Measurements from ENCODE around the gene LRRC74A. TPM values are rescaled to one million over a fixed set of nuclear protein-coding genes. Genes with fewer than 3 reads are reported as not detected.

The LRRC74A gene
- polyA plus RNA-seq, 1 of the 3 experiments (the other 2 are of a cell fraction): not detected

GRCh38 chr14:76861574-76862255 lies 35.5 kb downstream of the LRRC74A start:
- Histone ChIP-seq H3K9ac (no peak overlapping the region), H3F3A (replicated peaks; ENCODE audit: insufficient read depth) (no peaks in the 10 kb centered on the region), H4K20me1 (ENCODE audit: insufficient read depth) (no peaks in the 10 kb centered on the region), H3K27ac (ENCODE audit: low read depth in 2 of 2, low read length in 1 of 2) (no peak overlapping the region), H3K4me3 (ENCODE audit: low read depth in 2 of 2, low read length in 1 of 2) (no peak overlapping the region), H2AFZ (ENCODE audit: low read depth) (no peak overlapping the region), H3K36me3 (replicated peaks in 1 of 2; ENCODE audit: control insufficient read depth in 1 of 2, insufficient read depth in 2 of 2, low read length in 1 of 2) (no peaks in the 10 kb centered on the region), H3K4me2 (no peak overlapping the region), H3K9me2 (no peaks in the 10 kb centered on the region), H3K9me3 (no peaks in the 10 kb centered on the region), H3K79me2 (ENCODE audit: insufficient read depth) (no peaks in the 10 kb centered on the region), H3K4me1 (ENCODE audit: control insufficient read depth in 1 of 2, insufficient read depth in 2 of 2, low read depth in 1 of 2, low read length in 1 of 2) (no peaks in the 10 kb centered on the region; a peak in 1 of 4 replicates), H3K27me3 (ENCODE audit: insufficient read depth) (peaks cover 13% of the 10 kb centered on the region)
- POLR2A ChIA-PET: no interaction called here
- WGBS (ENCODE audit: low lambda C conversion rate): 38% methylated on average over 8 of the region's 10 CpGs
- TF ChIP-seq SMC3 (IDR thresholded peaks at IDR 0.05; ENCODE audit: low read depth, low read length): no peak
- no peak for TF ChIP-seq SIN3A (IDR thresholded peaks at IDR 0.05; ENCODE audit: borderline replicate concordance, low read depth, low read length)
- no peak for TF ChIP-seq TCF12 (IDR thresholded peaks at IDR 0.05)
- TF ChIP-seq USF2 (IDR thresholded peaks at IDR 0.05; ENCODE audit: borderline replicate concordance, low read depth, low read length): no peak
- no peak for TF ChIP-seq JUND (IDR thresholded peaks at IDR 0.05)
- TF ChIP-seq RFX5 (IDR thresholded peaks at IDR 0.05; ENCODE audit: low read length): no peak
- no peak for TF ChIP-seq TAF1 (IDR thresholded peaks at IDR 0.05; ENCODE audit: borderline replicate concordance, low read depth, low read length)
- TF ChIP-seq EP300 (IDR thresholded peaks at IDR 0.05; ENCODE audit: borderline replicate concordance in 1 of 2, low read depth in 1 of 2, low read length in 1 of 2): no peak
- TF ChIP-seq RCOR1 (IDR thresholded peaks at IDR 0.05; ENCODE audit: low read length): no peak
- no peak for TF ChIP-seq CHD2 (IDR thresholded peaks at IDR 0.05; ENCODE audit: low read length, partially characterized antibody)
- no peak for TF ChIP-seq FOXJ3 (CRISPR knock-in tag; IDR thresholded peaks at IDR 0.05)
- no peak for TF ChIP-seq ZBTB33 (IDR thresholded peaks at IDR 0.05; ENCODE audit: borderline replicate concordance, low read depth)
- DNase-seq: no peak
- CTCF ChIA-PET: interaction anchor here (1.2 to 9.6 kb wide), 7 partner anchors 7 to 209 kb away, joined by 3 to 72 read pairs (median 5); no protein-coding TSS in a partner anchor

GRCh38 chr14:76862546-76863282 lies 36.5 kb downstream of the LRRC74A start:
- Histone ChIP-seq H3K36me3 (replicated peaks in 1 of 2; ENCODE audit: control insufficient read depth in 1 of 2, insufficient read depth in 2 of 2, low read length in 1 of 2) (no peaks in the 10 kb centered on the region), H3K9me3 (no peaks in the 10 kb centered on the region), H2AFZ (ENCODE audit: low read depth) (no peak overlapping the region), H3F3A (replicated peaks; ENCODE audit: insufficient read depth) (no peaks in the 10 kb centered on the region), H4K20me1 (ENCODE audit: insufficient read depth) (no peaks in the 10 kb centered on the region), H3K4me2 (no peak overlapping the region), H3K4me3 (ENCODE audit: low read depth in 2 of 2, low read length in 1 of 2) (no peak overlapping the region), H3K4me1 (ENCODE audit: control insufficient read depth in 1 of 2, insufficient read depth in 2 of 2, low read depth in 1 of 2, low read length in 1 of 2) (no peaks in the 10 kb centered on the region; a peak in 1 of 4 replicates), H3K9me2 (no peaks in the 10 kb centered on the region), H3K27me3 (ENCODE audit: insufficient read depth) (peaks cover 13% of the 10 kb centered on the region), H3K79me2 (ENCODE audit: insufficient read depth) (no peaks in the 10 kb centered on the region), H3K9ac (no peak overlapping the region), H3K27ac (ENCODE audit: low read depth in 2 of 2, low read length in 1 of 2) (no peak overlapping the region)
- ChIA-PET CTCF (interaction anchor here (0.9 to 9.6 kb wide), 4 partner anchors 9 to 206 kb away, joined by 3 to 72 read pairs (median 3); no protein-coding TSS in a partner anchor), POLR2A (no interaction called here)
- TF ChIP-seq YY1 (IDR thresholded peaks at IDR 0.05; ENCODE audit: low read depth) (no peak), FOSL2 (IDR thresholded peaks at IDR 0.05; ENCODE audit: borderline replicate concordance, low read depth) (no peak), EP300 (IDR thresholded peaks at IDR 0.05; ENCODE audit: borderline replicate concordance in 1 of 2, low read depth in 1 of 2, low read length in 1 of 2) (no peak), CTCF (IDR thresholded peaks at IDR 0.05) (no peak), MXI1 (IDR thresholded peaks at IDR 0.05; ENCODE audit: low read depth, low read length) (no peak), FOXJ3 (CRISPR knock-in tag; IDR thresholded peaks at IDR 0.05) (no peak)
- WGBS (ENCODE audit: low lambda C conversion rate): 64% methylated on average over 10 of the region's 10 CpGs
- DNase-seq: no peak

Data from SK-N-SH (cell line).